SK-N-SH treated with all-trans-retinoic acid at 6 μM for 48 hours (cell line): ENCODE measurements around the gene RHO.

ENCODE experiments used
- BACH2 ChIP-seq: fragments of 250-450 bp; sonication (Bioruptor Pico); IDR thresholded peaks from 2 replicates; pipeline ENCODE4 v1.9.0; 2021; ENCODE audit warnings: mild to moderate bottlenecking, borderline replicate concordance
- CREB5 ChIP-seq: fragments of 250-450 bp; sonication (Bioruptor Pico); IDR thresholded peaks from 2 replicates; pipeline ENCODE4 v1.5.1; 2020; ENCODE audit warnings: low read depth, mild to moderate bottlenecking, moderate library complexity
- ESRRG ChIP-seq: fragments of 250-450 bp; sonication (Bioruptor Pico); IDR thresholded peaks from 2 replicates; pipeline ENCODE4 v1.6.1; 2021; ENCODE audit warnings: mild to moderate bottlenecking
- ISL1 ChIP-seq: fragments of 250-450 bp; sonication (Bioruptor Pico); IDR thresholded peaks from 2 replicates; pipeline ENCODE4 v2.1.2; 2022; ENCODE audit warnings: mild to moderate bottlenecking, moderate library complexity
- OSR1 ChIP-seq: fragments of 250-450 bp; sonication (Bioruptor Pico); IDR thresholded peaks from 2 replicates; pipeline ENCODE4 v1.8.0; 2022; ENCODE audit warnings: moderate library complexity, mild to moderate bottlenecking, inconsistent platforms
- PATZ1 ChIP-seq: fragments of 250-450 bp; sonication (Bioruptor Pico); IDR thresholded peaks from 2 replicates; pipeline ENCODE4 v1.8.0; 2020; ENCODE audit warnings: mild to moderate bottlenecking, moderate library complexity, borderline replicate concordance
- POU6F1 ChIP-seq: fragments of 250-450 bp; sonication (Bioruptor Pico); IDR thresholded peaks from 2 replicates; pipeline ENCODE4 v1.8.0; 2021; ENCODE audit warnings: low read depth, mild to moderate bottlenecking, moderate library complexity, borderline replicate concordance
- PPARA ChIP-seq: fragments of 250-450 bp; sonication (Bioruptor Pico); IDR thresholded peaks from 2 replicates; pipeline ENCODE4 v1.5.0; 2020; ENCODE audit warnings: mild to moderate bottlenecking, borderline replicate concordance
- TCF4 ChIP-seq: fragments of 250-450 bp; sonication (Bioruptor Pico); IDR thresholded peaks from 2 replicates; pipeline ENCODE4 v1.8.0; 2021; ENCODE audit warnings: mild to moderate bottlenecking, moderate library complexity, borderline replicate concordance
- TOX ChIP-seq: fragments of 250-450 bp; sonication (Bioruptor Pico); IDR thresholded peaks from 2 replicates; pipeline ENCODE4 v1.8.0; 2021; ENCODE audit warnings: mild to moderate bottlenecking, moderate library complexity, borderline replicate concordance
- ZFP3 ChIP-seq: fragments of 250-450 bp; sonication (Bioruptor Pico); IDR thresholded peaks from 2 replicates; pipeline ENCODE4 v1.5.0; 2020; ENCODE audit warnings: mild to moderate bottlenecking, moderate library complexity
- ZNF565 ChIP-seq: fragments of 450-650 bp; formaldehyde crosslinking; conservative IDR thresholded peaks from 2 replicates; pipeline ENCODE4 v1.5.0; 2020; ENCODE audit warnings: low read depth, mild to moderate bottlenecking, moderate library complexity

GRCh38 chr3:129539206-129539605 is 10.8 kb downstream of the RHO start:
- TF ChIP-seq CREB5 (CRISPR knock-in tag) (no peak), OSR1 (CRISPR knock-in tag) (no peak), ISL1 (no peak), PPARA (CRISPR knock-in tag) (no peak), POU6F1 (CRISPR knock-in tag) (no peak), TCF4 (CRISPR knock-in tag) (no peak), PATZ1 (CRISPR knock-in tag) (no peak), TOX (no peak), BACH2 (CRISPR knock-in tag) (no peak), ZFP3 (CRISPR knock-in tag) (no peak), ESRRG (no peak), ZNF565 (CRISPR knock-in tag) (no peak)
